HepG2 (cell line): ENCODE data around the gene CDK12. TPM values are rescaled to one million over a fixed set of nuclear protein-coding genes. Genes with fewer than 3 reads are reported as not detected.
A peak's percentile ranks its signal among the peaks of the same experiment; 100 is the strongest.

Source experiments
- ATF6 ChIP-seq: sonication (generic); formaldehyde crosslinking; conservative IDR thresholded peaks from 2 replicates; pipeline ENCODE4 v1.4.0; 2020; ENCODE audit warnings: missing genetic modification reagents
- BHLHE40 ChIP-seq: IDR thresholded peaks from 2 replicates; pipeline ENCODE4 v1.6.1; 2011; ENCODE audit warnings: low read length, improper control_type of control experiment
- E2F5 ChIP-seq: sonication (generic); formaldehyde crosslinking; conservative IDR thresholded peaks from 2 replicates; pipeline ENCODE4 v1.4.0; 2020; ENCODE audit warnings: missing genetic modification reagents
- ETV5 ChIP-seq: IDR thresholded peaks from 2 replicates; pipeline ENCODE4 v1.6.1; 2018; ENCODE audit warnings: missing biosample characterization, missing genetic modification reagents, inconsistent platforms, borderline replicate concordance
- HIVEP1 ChIP-seq: sonication (generic); formaldehyde crosslinking; IDR thresholded peaks from 2 replicates; pipeline ENCODE4 v1.4.0; 2020; ENCODE audit warnings: mild to moderate bottlenecking, missing genetic modification reagents
- MBNL3 ChIP-seq: fragments of 250-450 bp; sonication (Bioruptor Pico); conservative IDR thresholded peaks from 2 replicates; pipeline ENCODE4 v1.8.0; 2022; ENCODE audit warnings: mild to moderate bottlenecking, inconsistent platforms
- MYNN ChIP-seq: sonication (generic); formaldehyde crosslinking; IDR thresholded peaks from 2 replicates; pipeline ENCODE4 v1.4.0; 2020; ENCODE audit warnings: mild to moderate bottlenecking, low read depth, missing genetic modification reagents
- PBX2 ChIP-seq: IDR thresholded peaks from 2 replicates; pipeline ENCODE4 v1.6.1; 2016; ENCODE audit warnings: control low read depth
- POLR2AphosphoS2 ChIP-seq: IDR thresholded peaks from 2 replicates; pipeline ENCODE4 v1.6.1; 2011; ENCODE audit warnings: low read depth, low read length, improper control_type of control experiment
- RAD21 ChIP-seq: fragments of 450-650 bp; formaldehyde crosslinking; IDR thresholded peaks from 2 replicates; pipeline ENCODE4 v1.5.0; 2020; ENCODE audit warnings: mild to moderate bottlenecking
- RXRB ChIP-seq: IDR thresholded peaks from 2 replicates; pipeline ENCODE4 v1.6.1; 2016; ENCODE audit warnings: borderline replicate concordance, missing genetic modification reagents, missing compliant biosample characterization
- SRSF1 ChIP-seq: fragments of 200-400 bp; formaldehyde crosslinking; optimal IDR thresholded peaks from 2 replicates; pipeline ENCODE3; 2017; ENCODE audit warnings: mild to moderate bottlenecking, low read depth, low read length, moderate library complexity
- TBX3 ChIP-seq: fragments of 450-650 bp; IDR thresholded peaks from 2 replicates; pipeline ENCODE4 v1.6.1; 2017; ENCODE audit warnings: antibody characterized with exemption, mild to moderate bottlenecking, inconsistent platforms, borderline replicate concordance
- THAP11 ChIP-seq: IDR thresholded peaks from 2 replicates; pipeline ENCODE4 v1.6.1; 2016; ENCODE audit warnings: missing biosample characterization, missing genetic modification reagents
- TSC22D2 ChIP-seq: sonication (generic); formaldehyde crosslinking; IDR thresholded peaks from 2 replicates; pipeline ENCODE4 v1.5.1; 2020; ENCODE audit warnings: missing genetic modification reagents, mild to moderate bottlenecking, borderline replicate concordance
- ZBTB26 ChIP-seq: IDR thresholded peaks from 2 replicates; pipeline ENCODE4 v1.6.1; 2016; ENCODE audit warnings: missing compliant biosample characterization, missing genetic modification reagents, borderline replicate concordance
- ZFP41 ChIP-seq: sonication (generic); formaldehyde crosslinking; IDR thresholded peaks from 2 replicates; pipeline ENCODE4 v1.4.0; 2020; ENCODE audit warnings: mild to moderate bottlenecking, missing genetic modification reagents, borderline replicate concordance
- ZFX ChIP-seq: sonication (generic); formaldehyde crosslinking; IDR thresholded peaks from 2 replicates; pipeline ENCODE4 v1.4.0; 2020; ENCODE audit warnings: mild to moderate bottlenecking, low read depth, missing genetic modification reagents, moderate library complexity
- ZNF101 ChIP-seq: sonication (generic); formaldehyde crosslinking; IDR thresholded peaks from 2 replicates; pipeline ENCODE4 v1.4.0; 2020; ENCODE audit warnings: mild to moderate bottlenecking, low read depth, missing genetic modification reagents, borderline replicate concordance
- ZNF546 ChIP-seq: sonication (generic); formaldehyde crosslinking; conservative IDR thresholded peaks from 2 replicates; pipeline ENCODE4 v1.8.1; 2023; ENCODE audit warnings: mild to moderate bottlenecking, missing genetic modification reagents
- ZNF614 ChIP-seq: IDR thresholded peaks from 2 replicates; pipeline ENCODE4 v1.6.1; 2018; ENCODE audit warnings: missing biosample characterization, missing genetic modification reagents, inconsistent platforms, borderline replicate concordance
- ZNF740 ChIP-seq: sonication (generic); formaldehyde crosslinking; IDR thresholded peaks from 2 replicates; pipeline ENCODE4 v1.4.0; 2020; ENCODE audit warnings: missing genetic modification reagents
- ZNF773 ChIP-seq: sonication (generic); formaldehyde crosslinking; IDR thresholded peaks from 2 replicates; pipeline ENCODE4 v1.4.0; 2020; ENCODE audit warnings: missing genetic modification reagents, borderline replicate concordance
- polyA plus RNA-seq, 8 experiments: library from polyadenylated mRNA; depleted of rRNA in 3 of 8; stranded (reverse) in 7 of 8; unstranded in 1 of 8; fragments of >200 nt; fragmentation: Illumina TruSeq in 4 of 8; extraction: Trizol in 4 of 8; gene quantifications; 2 replicates each; pipeline versions ENCODE4 v1.2.1 to v1.2.3, GENCODE V29; 2011 to 2016; ENCODE audit warnings: low read depth in 4 of 8, missing spikeins in 1 of 8, mixed read lengths in 1 of 8; ENCODE audit not compliant: insufficient read depth in 1 of 8
- total RNA-seq, 5 experiments: library from RNA; depleted of rRNA; stranded (reverse); fragments of >200 nt; fragmentation: Illumina TruSeq; extraction: Trizol; gene quantifications; 2 replicates each; pipeline ENCODE4 v1.2.3, GENCODE V29; 2016; ENCODE audit warnings: low read depth in 1 of 5

CDK12 gene
- total and polyA plus RNA-seq, 2 of the 13 experiments (the other 11 are each of a cell fraction or from before 2014, with no cell fraction given), result 24.0 to 88.6 TPM

GRCh38 chr17:39547713-39548478 is 86.6 kb downstream of the CDK12 start (continued):
- TF ChIP-seq ZNF740 (CRISPR knock-in tag) (no peak), ZFP41 (CRISPR knock-in tag) (no peak), TBX3 (no peak), BHLHE40 (no peak), SRSF1 (no peak), MYNN (CRISPR knock-in tag) (no peak), ZNF773 (CRISPR knock-in tag) (no peak), ZBTB26 (CRISPR knock-in tag) (0 out of 2 replicates have a peak, but pooled peaks have one; percentile 13), TSC22D2 (no peak), ZNF546 (CRISPR knock-in tag) (no peak), PBX2 (CRISPR knock-in tag) (no peak), ZNF101 (CRISPR knock-in tag) (no peak), RXRB (CRISPR knock-in tag) (peak; percentile 37; the same call in 1 of the 2 replicates), ZFX (CRISPR knock-in tag) (peak; percentile 40; the same call in 1 of the 2 replicates), MBNL3 (no peak), ATF6 (CRISPR knock-in tag) (no peak), E2F5 (CRISPR knock-in tag) (no peak), ETV5 (CRISPR knock-in tag) (0 out of 2 replicates have a peak, but pooled peaks have one; percentile 26), RAD21 (CRISPR knock-in tag) (peak; percentile 78), HIVEP1 (no peak), THAP11 (peak; percentile 18; the same call in 1 of the 2 replicates), POLR2AphosphoS2 (no peak), ZNF614 (CRISPR knock-in tag) (no peak)
